ENCODE measurements around the gene SLC2A2. TPM values are rescaled to one million over a fixed set of nuclear protein-coding genes. Genes with fewer than 3 reads are reported as not detected.

SLC2A2 gene
- total RNA-seq, 8 experiments from 2014 or later = 0.17 TPM; not detected in 7

Other genes with a start within 250 kb of the SLC2A2 start
- 100 to 1,000 TPM in 4 of 8 experiments, 10 to 100 TPM in 4; 32.7 to 371 (median 79.2) TPM for gene RPL22L1, start 156.5 kb downstream of the SLC2A2 start, total RNA-seq
- 1 to 10 TPM; 1.1 to 7.5 (median 3.7) TPM for gene EIF5A2, start 118.1 kb downstream of the SLC2A2 start, total RNA-seq